Activated naive CD4-positive, alpha-beta T cell treated with anti-CD3 and anti-CD28 coated beads, Interleukin-2, amount 50 U/mL, for 24 hours (primary cell): ENCODE results near the gene TSEN54.
A peak's percentile ranks its signal among the peaks of the same experiment; 100 is the strongest.

Experiments
- H3K27ac Mint-ChIP-seq: one replicate; pipeline ENCODE4 v1.8.0; 2021; ENCODE audit warnings: mild to moderate bottlenecking, mixed read lengths
- H3K27me3 Mint-ChIP-seq: one replicate; pipeline ENCODE4 v1.8.0; 2021; ENCODE audit warnings: mixed read lengths
- H3K36me3 Mint-ChIP-seq: one replicate; pipeline ENCODE4 v1.8.0; 2021; ENCODE audit warnings: mixed read lengths
- H3K4me1 Mint-ChIP-seq: one replicate; pipeline ENCODE4 v1.8.0; 2021; ENCODE audit warnings: mixed read lengths
- H3K4me3 Mint-ChIP-seq: one replicate; pipeline ENCODE4 v1.8.0; 2021; ENCODE audit warnings: mild to moderate bottlenecking, mixed read lengths
- H3K9me3 Mint-ChIP-seq: one replicate; pipeline ENCODE4 v1.8.0; 2021; ENCODE audit warnings: mixed read lengths

The TSEN54 gene

GRCh38 chr17:75536366-75536765 lies 20.0 kb downstream of the TSEN54 start:
- Mint-ChIP-seq H3K36me3 (no peaks in the 10 kb centered on the region), H3K27me3 (no peaks in the 10 kb centered on the region), H3K4me1 (peaks cover 25% of the 10 kb centered on the region), H3K27ac (peak overlapping the region; percentile 46), H3K9me3 (no peaks in the 10 kb centered on the region), H3K4me3 (no peak overlapping the region)

- Mint-ChIP-seq H3K4me3 (no peak overlapping the region), H3K9me3 (no peaks in the 10 kb centered on the region), H3K36me3 (no peaks in the 10 kb centered on the region), H3K4me1 (peaks cover 8% of the 10 kb centered on the region), H3K27me3 (no peaks in the 10 kb centered on the region), H3K27ac (no peak overlapping the region)
Measured at GRCh38 chr17:75539967-75540729, 23.8 kb downstream of the TSEN54 start.

GRCh38 chr17:75540923-75541503 lies 24.7 kb downstream of the TSEN54 start:
- Mint-ChIP-seq H3K27ac (no peak overlapping the region), H3K4me3 (no peak overlapping the region), H3K9me3 (no peaks in the 10 kb centered on the region), H3K36me3 (no peaks in the 10 kb centered on the region), H3K4me1 (no peaks in the 10 kb centered on the region), H3K27me3 (no peaks in the 10 kb centered on the region)

GRCh38 chr17:75542229-75542628 lies 25.9 kb downstream of the TSEN54 start:
- no peak overlapping the region for H3K27ac Mint-ChIP-seq
- no peaks in the 10 kb centered on the region for H3K4me1 Mint-ChIP-seq
- no peaks in the 10 kb centered on the region for H3K36me3 Mint-ChIP-seq

GRCh38 chr17:75542728-75543336 lies 26.5 kb downstream of the TSEN54 start:
- no peaks in the 10 kb centered on the region for H3K27me3 Mint-ChIP-seq
- no peak overlapping the region for H3K27ac Mint-ChIP-seq
- H3K9me3 Mint-ChIP-seq, result no peaks in the 10 kb centered on the region
- H3K36me3 Mint-ChIP-seq, result no peaks in the 10 kb centered on the region
- H3K4me1 Mint-ChIP-seq, result no peaks in the 10 kb centered on the region
- H3K4me3 Mint-ChIP-seq, result no peak overlapping the region

More at GRCh38 chr17:75542229-75542628, 25.9 kb downstream of the TSEN54 start:
- H3K4me3 Mint-ChIP-seq, result no peak overlapping the region
- no peaks in the 10 kb centered on the region for H3K27me3 Mint-ChIP-seq
- H3K9me3 Mint-ChIP-seq, result no peaks in the 10 kb centered on the region

GRCh38 chr17:75544250-75544649 lies 27.9 kb downstream of the TSEN54 start:
- H3K9me3 Mint-ChIP-seq, result no peaks in the 10 kb centered on the region
- H3K36me3 Mint-ChIP-seq, result no peaks in the 10 kb centered on the region
- H3K27ac Mint-ChIP-seq, result no peak overlapping the region
- H3K27me3 Mint-ChIP-seq, result no peaks in the 10 kb centered on the region
- no peaks in the 10 kb centered on the region for H3K4me1 Mint-ChIP-seq
- H3K4me3 Mint-ChIP-seq, result no peak overlapping the region

GRCh38 chr17:75546181-75546580 lies 29.9 kb downstream of the TSEN54 start:
- Mint-ChIP-seq H3K4me3 (no peak overlapping the region), H3K36me3 (no peaks in the 10 kb centered on the region), H3K4me1 (no peaks in the 10 kb centered on the region), H3K27me3 (no peaks in the 10 kb centered on the region), H3K9me3 (no peaks in the 10 kb centered on the region), H3K27ac (no peak overlapping the region)

GRCh38 chr17:75547091-75547490 lies 30.8 kb downstream of the TSEN54 start:
- Mint-ChIP-seq H3K36me3 (no peaks in the 10 kb centered on the region), H3K27ac (no peak overlapping the region), H3K9me3 (no peaks in the 10 kb centered on the region), H3K27me3 (no peaks in the 10 kb centered on the region), H3K4me3 (no peak overlapping the region), H3K4me1 (no peaks in the 10 kb centered on the region)

GRCh38 chr17:75548813-75549212 lies 32.5 kb downstream of the TSEN54 start:
- Mint-ChIP-seq H3K4me3 (no peak overlapping the region), H3K27ac (no peak overlapping the region), H3K36me3 (peaks cover 1% of the 10 kb centered on the region), H3K9me3 (no peaks in the 10 kb centered on the region), H3K4me1 (no peaks in the 10 kb centered on the region), H3K27me3 (no peaks in the 10 kb centered on the region)

GRCh38 chr17:75549246-75550138 lies 33.2 kb downstream of the TSEN54 start:
- Mint-ChIP-seq H3K36me3 (peaks cover 1% of the 10 kb centered on the region), H3K27me3 (no peaks in the 10 kb centered on the region), H3K27ac (no peak overlapping the region), H3K4me1 (no peaks in the 10 kb centered on the region), H3K4me3 (no peak overlapping the region), H3K9me3 (no peaks in the 10 kb centered on the region)

- H3K36me3 Mint-ChIP-seq, result peaks cover 1% of the 10 kb centered on the region
- H3K9me3 Mint-ChIP-seq, result no peaks in the 10 kb centered on the region
- H3K27ac Mint-ChIP-seq, result no peak overlapping the region
Measured at GRCh38 chr17:75550139-75550465, 33.8 kb downstream of the TSEN54 start.

GRCh38 chr17:75551266-75551665 lies 34.9 kb downstream of the TSEN54 start:
- Mint-ChIP-seq H3K9me3 (no peaks in the 10 kb centered on the region), H3K27me3 (no peaks in the 10 kb centered on the region), H3K36me3 (peaks cover 1% of the 10 kb centered on the region), H3K4me1 (no peaks in the 10 kb centered on the region), H3K4me3 (no peak overlapping the region), H3K27ac (no peak overlapping the region)

More at GRCh38 chr17:75550139-75550465, 33.8 kb downstream of the TSEN54 start:
- Mint-ChIP-seq H3K4me3 (no peak overlapping the region), H3K27me3 (no peaks in the 10 kb centered on the region), H3K4me1 (no peaks in the 10 kb centered on the region)

GRCh38 chr17:75552425-75553294 lies 36.3 kb downstream of the TSEN54 start:
- no peak overlapping the region for H3K27ac Mint-ChIP-seq
- H3K4me1 Mint-ChIP-seq, result no peaks in the 10 kb centered on the region
- H3K36me3 Mint-ChIP-seq, result peaks cover 1% of the 10 kb centered on the region
- no peaks in the 10 kb centered on the region for H3K9me3 Mint-ChIP-seq
- H3K27me3 Mint-ChIP-seq, result no peaks in the 10 kb centered on the region
- no peak overlapping the region for H3K4me3 Mint-ChIP-seq

- no peaks in the 10 kb centered on the region for H3K9me3 Mint-ChIP-seq
- no peaks in the 10 kb centered on the region for H3K27me3 Mint-ChIP-seq
- H3K27ac Mint-ChIP-seq, result no peak overlapping the region
- no peak overlapping the region for H3K4me3 Mint-ChIP-seq
- peaks cover 1% of the 10 kb centered on the region for H3K36me3 Mint-ChIP-seq
- H3K4me1 Mint-ChIP-seq, result no peaks in the 10 kb centered on the region
Measured at GRCh38 chr17:75553295-75554110, 37.2 kb downstream of the TSEN54 start.
